Astrocyte (in vitro differentiated cells and primary cell): ENCODE measurements around the gene IL2RA.

Experiments
- EZH2 ChIP-seq: IDR thresholded peaks from 2 replicates; pipeline ENCODE4 v1.6.1; 2012; ENCODE audit warnings: mild to moderate bottlenecking, low read length, inconsistent platforms; ENCODE audit not compliant: insufficient read depth
- TF ChIP-seq, protein P1 (sequence below): IDR thresholded peaks from 2 replicates; pipeline ENCODE4 v1.5.1; 2011; ENCODE audit warnings: low read depth, mild to moderate bottlenecking, inconsistent platforms, low read length, moderate library complexity; ENCODE audit not compliant: insufficient read depth

GRCh38 chr10:6092731-6093130 lies 30.6 kb upstream of the IL2RA start:
- TF ChIP-seq, protein P1, sequence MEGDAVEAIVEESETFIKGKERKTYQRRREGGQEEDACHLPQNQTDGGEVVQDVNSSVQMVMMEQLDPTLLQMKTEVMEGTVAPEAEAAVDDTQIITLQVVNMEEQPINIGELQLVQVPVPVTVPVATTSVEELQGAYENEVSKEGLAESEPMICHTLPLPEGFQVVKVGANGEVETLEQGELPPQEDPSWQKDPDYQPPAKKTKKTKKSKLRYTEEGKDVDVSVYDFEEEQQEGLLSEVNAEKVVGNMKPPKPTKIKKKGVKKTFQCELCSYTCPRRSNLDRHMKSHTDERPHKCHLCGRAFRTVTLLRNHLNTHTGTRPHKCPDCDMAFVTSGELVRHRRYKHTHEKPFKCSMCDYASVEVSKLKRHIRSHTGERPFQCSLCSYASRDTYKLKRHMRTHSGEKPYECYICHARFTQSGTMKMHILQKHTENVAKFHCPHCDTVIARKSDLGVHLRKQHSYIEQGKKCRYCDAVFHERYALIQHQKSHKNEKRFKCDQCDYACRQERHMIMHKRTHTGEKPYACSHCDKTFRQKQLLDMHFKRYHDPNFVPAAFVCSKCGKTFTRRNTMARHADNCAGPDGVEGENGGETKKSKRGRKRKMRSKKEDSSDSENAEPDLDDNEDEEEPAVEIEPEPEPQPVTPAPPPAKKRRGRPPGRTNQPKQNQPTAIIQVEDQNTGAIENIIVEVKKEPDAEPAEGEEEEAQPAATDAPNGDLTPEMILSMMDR: no peak
- no peak for TF ChIP-seq EZH2
